KMS-11 (cell line): ENCODE data around the gene LRRC45.

Experiments
- H2AFZ ChIP-seq: fragments of 200-600 bp; sonication (generic); 2 replicates; pipeline ENCODE4 v1.6.1; 2016; ENCODE audit warnings: antibody characterized with exemption, mixed run types, low read depth
- H3K27ac ChIP-seq: fragments of 200-600 bp; sonication (generic); 2 replicates; pipeline ENCODE4 v1.6.1; 2016; ENCODE audit warnings: mild to moderate bottlenecking, mixed run types
- H3K27me3 ChIP-seq: fragments of 200-600 bp; sonication (generic); 2 replicates; pipeline ENCODE4 v1.6.1; 2017; ENCODE audit warnings: mild to moderate bottlenecking, low read depth, mixed run types, moderate library complexity; ENCODE audit not compliant: insufficient read depth
- H3K36me3 ChIP-seq: fragments of 200-600 bp; sonication (generic); 2 replicates; pipeline ENCODE4 v1.6.1; 2017; ENCODE audit warnings: mild to moderate bottlenecking, mixed run types; ENCODE audit not compliant: insufficient read depth
- H3K4me1 ChIP-seq: fragments of 200-600 bp; sonication (generic); 2 replicates; pipeline ENCODE4 v1.6.1; 2016; ENCODE audit warnings: mild to moderate bottlenecking, low read depth, mixed run types; ENCODE audit not compliant: poor library complexity, severe bottlenecking
- H3K4me2 ChIP-seq: fragments of 200-600 bp; sonication (generic); 2 replicates; pipeline ENCODE4 v1.7.0; 2016; ENCODE audit warnings: mild to moderate bottlenecking, mixed run types
- H3K4me3 ChIP-seq: fragments of 200-600 bp; sonication (generic); IDR thresholded peaks from 2 replicates; pipeline ENCODE4 v1.6.1; 2017; ENCODE audit warnings: low read depth, low read length, mixed read lengths; ENCODE audit not compliant: insufficient read depth
- H3K79me2 ChIP-seq: fragments of 200-600 bp; sonication (generic); 2 replicates; pipeline ENCODE4 v1.6.1; 2016; ENCODE audit warnings: low read depth, mixed run types; ENCODE audit not compliant: insufficient read depth
- H3K9ac ChIP-seq: fragments of 200-600 bp; sonication (generic); 2 replicates; pipeline ENCODE4 v1.6.1; 2016; ENCODE audit warnings: mild to moderate bottlenecking, mixed run types
- H4K20me1 ChIP-seq: fragments of 200-600 bp; sonication (generic); 2 replicates; pipeline ENCODE4 v1.6.1; 2016; ENCODE audit warnings: mild to moderate bottlenecking, mixed run types; ENCODE audit not compliant: insufficient read depth
- CTCF ChIP-seq: fragments of 200-600 bp; sonication (generic); conservative IDR thresholded peaks from 2 replicates; pipeline ENCODE4 v1.6.1; 2017; ENCODE audit warnings: low read depth, mild to moderate bottlenecking, antibody characterized with exemption, low read length, moderate library complexity, mixed read lengths

Gene LRRC45

DNA sequence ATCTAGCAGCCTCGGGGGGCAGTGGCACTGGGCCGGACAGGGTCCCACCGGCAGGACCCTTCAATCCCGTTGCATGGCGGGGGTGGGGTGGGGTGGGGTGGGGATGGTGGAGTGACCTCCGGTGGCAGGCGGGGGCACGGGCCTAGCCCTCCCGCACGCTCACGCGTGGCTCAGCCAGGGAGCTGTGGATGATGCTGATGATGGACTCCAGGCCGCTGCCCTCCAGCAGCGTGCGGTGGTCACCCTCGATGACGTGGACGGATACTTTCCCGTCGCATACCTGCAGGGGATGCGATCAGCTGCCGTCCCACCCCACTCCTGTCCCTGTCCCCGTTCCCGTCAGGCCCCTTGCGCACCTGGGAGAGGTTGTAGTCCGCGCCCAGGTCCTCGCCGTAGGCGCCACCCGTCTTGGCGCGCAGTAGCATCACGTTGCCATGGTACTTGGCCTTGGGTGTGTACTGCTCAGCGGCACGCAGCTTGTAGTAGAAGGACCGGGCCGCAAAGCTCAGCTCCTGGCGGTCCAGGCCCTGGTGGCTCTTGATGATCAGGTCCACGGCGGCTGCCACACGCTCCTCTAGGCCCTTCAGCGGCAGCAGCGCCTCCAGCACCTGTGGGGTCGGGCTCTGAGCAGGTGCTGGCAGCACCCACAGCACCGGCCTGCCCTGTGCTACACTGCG lies 56.0 kb downstream of the LRRC45 start:
- Histone ChIP-seq H4K20me1 (no peaks in the 10 kb centered on the region), H3K9ac (no peak overlapping the region), H3K4me1 (no peaks in the 10 kb centered on the region), H3K27me3 (no peaks in the 10 kb centered on the region), H3K27ac (no peak overlapping the region), H2AFZ (no peak overlapping the region), H3K4me3 (no peak overlapping the region), H3K36me3 (peaks cover 15% of the 10 kb centered on the region; the same call in 1 of the 2 replicates), H3K79me2 (no peaks in the 10 kb centered on the region), H3K4me2 (no peak overlapping the region)
- no peak for TF ChIP-seq CTCF

GRCh38 chr17:82080048-82080788 lies 57.1 kb downstream of the LRRC45 start:
- H3K4me2 ChIP-seq: no peak overlapping the region
- H3K36me3 ChIP-seq: peaks cover 23% of the 10 kb centered on the region; the same call in 1 of the 2 replicates
- no peak for TF ChIP-seq CTCF
- no peaks in the 10 kb centered on the region for H3K79me2 ChIP-seq
- no peak overlapping the region for H2AFZ ChIP-seq
- H4K20me1 ChIP-seq: no peaks in the 10 kb centered on the region
- H3K9ac ChIP-seq: no peak overlapping the region
- H3K4me3 ChIP-seq: no peak overlapping the region
- H3K27ac ChIP-seq: no peak overlapping the region
- H3K4me1 ChIP-seq: no peaks in the 10 kb centered on the region
- no peaks in the 10 kb centered on the region for H3K27me3 ChIP-seq
